ENCODE data around the gene OR56A3. TPM values are rescaled to one million over a fixed set of nuclear protein-coding genes. Genes with fewer than 3 reads are reported as not detected.

OR56A3 gene, protein sequence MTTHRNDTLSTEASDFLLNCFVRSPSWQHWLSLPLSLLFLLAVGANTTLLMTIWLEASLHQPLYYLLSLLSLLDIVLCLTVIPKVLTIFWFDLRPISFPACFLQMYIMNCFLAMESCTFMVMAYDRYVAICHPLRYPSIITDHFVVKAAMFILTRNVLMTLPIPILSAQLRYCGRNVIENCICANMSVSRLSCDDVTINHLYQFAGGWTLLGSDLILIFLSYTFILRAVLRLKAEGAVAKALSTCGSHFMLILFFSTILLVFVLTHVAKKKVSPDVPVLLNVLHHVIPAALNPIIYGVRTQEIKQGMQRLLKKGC
- total RNA-seq = not detected

DNA sequence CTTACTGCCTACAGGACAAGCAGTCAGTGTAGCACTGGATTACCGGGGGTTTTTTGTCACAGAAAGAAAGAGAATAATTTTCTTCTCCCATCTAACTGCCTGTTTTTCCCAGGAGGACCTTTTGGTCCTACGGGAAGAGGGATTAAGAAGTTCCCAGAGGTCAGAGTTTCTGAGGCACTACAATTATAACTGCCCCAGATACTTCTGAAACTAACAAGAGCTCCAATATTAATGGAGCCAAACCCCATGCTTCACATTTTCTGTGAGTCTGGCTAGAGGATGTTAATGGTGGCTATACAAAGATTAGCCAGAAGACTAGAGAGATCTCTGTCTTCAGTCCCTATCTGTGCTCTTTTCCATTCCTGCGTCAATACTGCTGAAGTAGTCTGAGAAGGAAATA is at the start of gene OR56A3:
Gene OR56A3, plus strand, starts transcription at position 301 of the 400 bp plus-strand sequence. CDS start 5,096 bp downstream, outside the sequence.

GRCh38 chr11:5892908-5893307 is 49.1 kb upstream of the OR56A3 start, which contains the start of gene OR52E5:
TSS of gene OR52E5 (plus strand) at chr11:5893208. CDS start at chr11:5900777, 7,569 bp downstream.

DNA sequence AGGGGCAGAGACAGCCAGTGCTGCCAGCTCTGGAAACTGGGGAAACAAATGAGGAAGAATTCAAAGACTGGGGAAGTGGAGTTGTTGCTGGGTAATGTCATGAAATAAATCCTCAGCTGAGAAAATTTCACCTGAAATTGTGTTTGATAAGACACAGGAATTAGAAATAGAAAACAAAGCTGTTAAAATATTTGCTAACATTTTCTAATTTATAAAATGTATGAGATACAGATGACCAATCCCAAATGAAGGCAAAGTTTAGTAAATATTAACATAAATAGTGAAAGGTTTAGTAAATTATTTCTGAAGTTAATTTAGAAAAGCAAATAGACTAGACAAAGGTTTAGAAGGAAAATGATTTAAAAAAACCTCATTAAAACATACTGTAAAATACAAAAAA is 26.3 kb downstream of the OR56A3 start, which contains the start of gene OR56A5:
Gene OR56A5, minus strand, starts transcription at position 101 of the 400 bp plus-strand sequence. Its CDS starts 0 bp downstream, at position 101.

GRCh38 chr11:5986885-5987284 is 44.8 kb downstream of the OR56A3 start, which contains the start of gene OR52L1:
TSS of gene OR52L1 (minus strand) at chr11:5986985. CDS start at chr11:5986930, 55 bp downstream.

Other genes starting within 250 kb of the OR56A3 start
- gene OR56B1, start 205.8 kb upstream of the OR56A3 start, total RNA-seq = not detected
- gene OR52N4, start 188.0 kb upstream of the OR56A3 start, total RNA-seq = not detected
- not detected for gene OR52N5, start 158.9 kb upstream of the OR56A3 start, total RNA-seq
- not detected for gene OR52N1, start 151.0 kb upstream of the OR56A3 start, total RNA-seq
- gene OR52N2, start 133.3 kb upstream of the OR56A3 start, total RNA-seq = not detected
- not detected for gene OR52E6, start 100.4 kb upstream of the OR56A3 start, total RNA-seq
- not detected for gene OR52E8, start 84.6 kb upstream of the OR56A3 start, total RNA-seq
- not detected for gene OR52E4, start 61.6 kb upstream of the OR56A3 start, total RNA-seq
- gene OR52E5, start 49.0 kb upstream of the OR56A3 start, total RNA-seq = not detected
- not detected for gene OR56A5, start 26.2 kb downstream of the OR56A3 start, total RNA-seq
- not detected for gene OR52L1, start 44.7 kb downstream of the OR56A3 start, total RNA-seq
- gene OR56A4, start 64.7 kb downstream of the OR56A3 start, total RNA-seq = not detected
- gene OR56A1, start 88.5 kb downstream of the OR56A3 start, total RNA-seq = 0.23 TPM
- not detected for gene OR56B4, start 165.4 kb downstream of the OR56A3 start, total RNA-seq
- not detected for gene OR52B2, start 228.1 kb downstream of the OR56A3 start, total RNA-seq